SH-SY5Y (cell line): Measurements from ENCODE around the gene KLHL10.

Experiments used
- GATA2 ChIP-seq: IDR thresholded peaks from 2 replicates; pipeline ENCODE4 v1.6.1; 2011; ENCODE audit warnings: mild to moderate bottlenecking, low read depth, low read length
- GATA3 ChIP-seq: IDR thresholded peaks from 2 replicates; pipeline ENCODE4 v1.6.1; 2011; ENCODE audit warnings: low read depth, mild to moderate bottlenecking, low read length, moderate library complexity

KLHL10 gene

DNA sequence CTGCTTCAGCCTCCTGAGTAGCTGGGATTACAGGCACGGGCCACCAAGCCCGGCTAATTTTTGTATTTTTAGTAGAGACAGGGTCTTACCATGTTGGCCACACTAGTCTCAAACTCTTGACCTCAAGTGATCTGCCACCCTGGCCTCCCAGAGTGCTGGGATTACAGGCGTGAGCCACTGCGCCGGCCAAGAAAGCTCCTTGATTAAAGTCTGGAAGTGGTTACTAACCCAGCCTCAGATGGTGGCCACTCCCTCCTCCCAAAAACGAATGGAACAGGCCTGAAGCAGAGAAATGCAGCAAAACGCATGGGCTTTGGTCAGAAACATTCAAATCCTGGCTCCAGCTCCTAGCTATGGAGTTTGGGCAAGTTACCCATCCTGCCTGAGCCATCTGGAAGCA, 13.5 kb upstream of the KLHL10 start:
- no peak for TF ChIP-seq GATA3
- TF ChIP-seq GATA2 = no peak

DNA sequence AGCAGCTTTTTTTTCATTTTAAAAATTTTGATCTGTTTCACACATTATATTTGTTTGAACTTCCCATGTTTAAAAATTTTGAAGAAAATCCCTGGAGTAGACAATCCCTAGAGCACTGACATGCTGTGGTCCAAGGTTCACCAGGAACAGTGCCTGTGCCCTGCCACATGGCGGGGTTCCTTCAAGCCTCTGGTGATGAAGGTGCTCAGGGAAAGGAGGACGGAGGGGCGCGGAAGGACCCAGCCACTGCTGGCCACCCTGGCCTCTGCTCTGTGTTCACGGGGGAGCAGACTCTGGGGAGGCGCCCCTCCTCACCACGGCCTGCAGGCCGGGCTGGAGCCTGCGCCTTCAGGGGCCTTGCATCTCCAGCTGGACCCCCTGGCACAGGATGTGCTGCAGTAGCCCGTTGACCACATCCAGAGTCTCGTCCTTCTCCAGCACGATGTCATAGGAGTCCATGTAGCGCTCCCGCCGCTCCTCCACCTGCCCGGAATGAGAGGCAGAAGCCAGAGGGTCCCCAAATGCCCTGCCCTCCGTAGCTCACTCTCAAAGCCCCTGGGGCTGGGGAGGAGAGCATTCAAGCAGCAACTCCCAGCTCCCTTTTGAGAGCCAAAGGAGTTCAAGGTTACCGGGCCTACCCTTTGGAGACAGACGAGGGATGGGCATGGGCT, 12.3 kb upstream of the KLHL10 start:
- TF ChIP-seq GATA3 (no peak), GATA2 (no peak)

DNA sequence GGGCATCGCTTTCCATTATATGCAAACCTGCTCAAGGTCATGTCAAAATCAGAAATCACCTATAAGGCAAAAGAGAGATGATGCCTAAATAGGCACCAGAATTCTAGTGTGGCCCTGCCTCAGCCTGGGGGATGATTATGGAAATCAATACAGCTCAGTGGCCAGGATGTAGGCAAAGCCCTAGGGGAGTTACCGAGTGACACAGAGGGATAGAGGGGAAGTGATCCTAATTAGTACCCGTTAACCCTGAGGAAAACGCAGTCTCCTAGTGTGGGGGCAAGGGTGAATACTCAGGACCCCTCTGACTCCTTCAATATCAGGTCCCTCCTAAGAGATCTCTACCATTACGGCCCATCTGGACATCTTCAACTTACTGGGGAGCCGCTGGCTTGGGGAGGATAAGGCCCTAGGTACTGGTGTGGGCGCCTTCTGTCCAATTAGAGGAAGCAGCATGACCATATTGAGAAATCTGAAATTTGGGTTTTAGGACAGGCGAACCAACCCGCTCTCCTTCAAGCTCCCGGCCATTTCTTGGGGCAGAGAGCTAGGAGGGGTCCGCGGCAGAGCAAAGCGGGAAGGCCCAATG, 2.3 kb upstream of the KLHL10 start:
- TF ChIP-seq GATA3 (no peak), GATA2 (no peak)

DNA sequence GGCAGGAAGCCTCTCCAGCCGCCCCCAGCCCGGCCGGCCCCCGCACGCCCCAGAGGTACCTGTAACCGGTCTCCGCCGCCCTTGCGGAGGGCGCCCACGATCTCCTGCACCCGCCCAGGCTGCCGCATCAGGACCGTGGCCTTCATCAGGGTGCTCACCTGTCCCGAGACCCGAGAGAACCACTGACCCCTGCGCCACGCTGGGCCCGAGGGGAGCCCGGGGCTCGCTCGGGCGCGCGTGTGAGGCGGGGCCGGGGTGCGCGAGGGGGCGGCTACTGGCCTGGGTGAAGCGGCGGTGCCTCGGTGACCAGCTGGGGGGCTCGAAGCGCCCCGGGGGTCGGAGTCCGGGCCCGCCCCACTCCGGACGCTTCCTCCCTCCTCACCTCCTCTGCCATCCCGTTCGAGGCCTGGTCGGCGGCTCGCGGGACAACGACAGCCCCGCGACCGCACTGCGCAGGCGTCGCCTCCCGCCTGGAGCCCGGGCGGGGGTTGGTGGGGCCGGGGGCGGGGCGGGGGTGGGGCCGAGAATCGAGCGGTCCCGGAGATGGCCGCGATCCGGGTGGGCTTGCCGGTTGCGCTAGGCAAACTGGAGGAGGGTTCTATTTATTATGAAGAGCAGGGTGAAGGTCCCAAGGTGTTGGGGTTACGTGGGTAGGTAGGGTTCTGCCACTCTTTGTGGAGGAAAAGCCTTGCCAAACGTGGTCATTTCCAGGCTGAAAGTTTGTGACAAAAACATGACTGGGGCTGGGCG, 1.6 kb upstream of the KLHL10 start, which contains the start of gene NT5C3B:
NT5C3B (minus strand) TSS at position 433 of the 750 bp plus-strand sequence; CDS start at position 394, 39 bp downstream.
- TF ChIP-seq GATA2 (no peak), GATA3 (no peak)

DNA sequence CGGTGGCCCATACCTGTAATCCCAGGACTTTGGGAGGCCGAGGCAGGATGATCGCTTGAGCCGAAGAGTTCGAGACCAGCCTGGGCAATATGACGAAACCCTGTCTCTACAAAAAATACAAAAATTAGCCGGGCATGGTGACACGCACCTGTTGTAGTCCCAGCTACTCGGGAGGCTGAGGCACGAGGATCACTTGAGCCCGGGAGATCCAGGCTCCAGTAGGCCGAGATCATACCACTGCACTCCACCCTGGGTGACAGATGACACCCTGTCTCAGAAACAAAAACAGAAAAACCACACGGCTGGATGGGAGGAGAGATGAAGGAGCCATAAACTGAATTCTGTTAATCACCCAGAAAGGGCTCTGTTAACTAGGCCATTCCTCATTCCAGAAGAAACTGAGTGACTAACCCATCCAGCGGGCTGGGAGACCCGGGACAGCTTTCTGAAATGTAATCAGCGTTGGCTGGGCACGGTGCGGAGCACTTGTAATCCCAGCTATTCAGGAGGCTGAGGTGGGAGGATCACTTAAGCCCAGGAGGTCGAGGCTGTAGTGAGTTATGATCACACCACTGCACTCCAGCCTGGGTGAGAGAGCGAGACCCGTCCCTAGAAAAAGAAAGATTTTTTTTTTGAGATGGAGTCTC, 952 bp upstream of the KLHL10 start:
- TF ChIP-seq GATA3 (no peak), GATA2 (no peak)

DNA sequence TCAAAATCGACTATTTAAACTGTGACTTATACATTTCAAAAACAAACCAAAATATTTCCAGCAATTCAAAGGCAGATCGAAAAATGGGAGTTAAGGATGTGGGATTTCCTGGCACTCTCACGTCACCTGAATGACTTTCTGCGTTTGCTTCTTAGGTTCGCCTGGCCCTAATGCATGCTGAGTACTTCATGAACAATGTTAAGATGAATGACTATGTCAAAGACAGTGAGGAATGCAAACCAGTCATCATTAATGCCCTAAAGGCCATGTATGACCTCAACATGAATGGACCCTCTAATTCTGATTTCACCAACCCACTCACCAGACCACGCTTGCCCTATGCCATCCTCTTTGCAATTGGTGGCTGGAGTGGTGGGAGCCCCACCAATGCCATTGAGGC, 7.3 kb downstream of the KLHL10 start:
- TF ChIP-seq GATA3 (no peak), GATA2 (no peak)

DNA sequence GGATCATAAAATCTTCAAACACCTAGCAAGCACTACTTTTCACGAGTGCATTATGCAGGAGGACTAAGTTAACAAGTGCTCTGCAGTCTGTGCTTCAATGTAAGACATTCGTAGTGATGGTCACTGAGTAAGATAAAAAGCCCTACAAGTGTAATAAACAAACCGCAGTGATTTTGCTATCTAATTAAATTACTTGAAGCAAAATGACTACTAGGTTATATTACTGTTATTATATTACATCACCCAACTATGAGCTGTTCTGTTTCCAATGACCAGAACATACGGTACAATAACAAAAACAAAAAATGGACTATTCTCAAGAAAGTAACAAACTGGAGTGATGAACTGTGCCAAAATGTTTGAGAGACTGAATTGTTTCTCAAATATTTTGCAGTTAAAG, 11.2 kb downstream of the KLHL10 start:
- no peak for TF ChIP-seq GATA3
- no peak for TF ChIP-seq GATA2

DNA sequence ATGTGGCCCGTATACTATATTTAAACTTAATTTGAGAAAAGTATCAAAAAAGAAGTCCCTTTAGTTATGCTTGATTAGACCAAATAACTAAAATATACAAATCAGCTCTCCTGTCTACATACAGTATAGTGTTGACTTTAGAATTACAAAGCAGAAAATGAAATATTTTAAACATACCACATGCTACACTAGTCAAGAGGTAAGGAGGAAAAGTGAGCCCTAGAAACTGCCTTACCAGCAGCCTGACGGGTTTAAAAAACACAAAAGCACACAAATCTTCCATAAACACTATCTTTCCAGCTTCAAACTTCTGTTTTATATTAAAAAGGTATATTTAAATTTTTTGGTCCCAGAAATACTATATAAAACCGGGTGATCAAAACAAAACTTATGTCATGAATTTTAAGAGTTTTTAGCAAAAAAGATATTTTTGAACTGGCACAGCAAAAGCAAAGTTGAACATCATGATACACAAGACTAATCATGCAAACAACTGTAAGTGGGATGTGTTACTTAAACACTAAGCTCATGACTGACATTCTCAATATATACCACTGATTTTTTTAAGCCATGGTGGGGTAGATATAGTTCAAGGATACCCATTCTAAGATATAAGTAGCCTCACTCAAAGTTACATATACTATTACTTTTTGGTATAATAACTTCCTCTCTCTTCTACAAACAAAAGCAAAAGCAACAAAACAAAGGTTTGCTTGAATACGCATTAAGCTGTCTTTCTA, 11.8 kb downstream of the KLHL10 start:
- TF ChIP-seq GATA2 (no peak), GATA3 (no peak)

DNA sequence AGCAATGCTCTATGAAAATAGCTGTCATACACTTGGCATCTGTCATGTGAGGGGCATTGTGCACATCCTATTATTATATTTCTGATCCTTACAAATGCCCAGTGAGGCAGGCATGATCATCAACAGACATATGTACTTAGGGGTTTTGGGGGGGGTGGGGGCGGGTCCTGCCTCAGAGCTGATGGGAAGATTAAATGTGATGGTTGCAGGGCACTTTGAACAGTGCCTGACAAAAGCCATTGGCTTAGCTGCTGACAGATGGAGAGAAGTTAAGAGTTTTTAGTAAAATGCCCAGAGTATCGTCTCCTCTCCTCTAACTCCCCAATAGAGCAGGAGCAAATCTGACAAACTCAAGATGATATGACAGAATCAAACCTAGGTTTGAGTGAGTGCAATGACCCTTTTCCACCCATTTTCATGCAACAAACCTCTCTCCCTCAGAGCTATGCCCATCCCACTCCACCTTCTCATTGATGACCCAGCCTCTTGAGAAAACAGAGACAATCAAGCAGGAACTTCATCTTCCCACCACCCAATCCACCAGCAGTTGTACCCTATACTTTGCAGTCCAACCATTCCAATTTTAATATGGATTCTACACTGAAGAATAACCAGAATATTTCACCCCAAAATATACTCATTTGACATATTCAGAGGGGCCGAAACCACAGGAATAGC, 22.8 kb downstream of the KLHL10 start:
- peak; percentile 63 for TF ChIP-seq GATA2
- peak; percentile 24; the same call in 1 of the 2 replicates for TF ChIP-seq GATA3

DNA sequence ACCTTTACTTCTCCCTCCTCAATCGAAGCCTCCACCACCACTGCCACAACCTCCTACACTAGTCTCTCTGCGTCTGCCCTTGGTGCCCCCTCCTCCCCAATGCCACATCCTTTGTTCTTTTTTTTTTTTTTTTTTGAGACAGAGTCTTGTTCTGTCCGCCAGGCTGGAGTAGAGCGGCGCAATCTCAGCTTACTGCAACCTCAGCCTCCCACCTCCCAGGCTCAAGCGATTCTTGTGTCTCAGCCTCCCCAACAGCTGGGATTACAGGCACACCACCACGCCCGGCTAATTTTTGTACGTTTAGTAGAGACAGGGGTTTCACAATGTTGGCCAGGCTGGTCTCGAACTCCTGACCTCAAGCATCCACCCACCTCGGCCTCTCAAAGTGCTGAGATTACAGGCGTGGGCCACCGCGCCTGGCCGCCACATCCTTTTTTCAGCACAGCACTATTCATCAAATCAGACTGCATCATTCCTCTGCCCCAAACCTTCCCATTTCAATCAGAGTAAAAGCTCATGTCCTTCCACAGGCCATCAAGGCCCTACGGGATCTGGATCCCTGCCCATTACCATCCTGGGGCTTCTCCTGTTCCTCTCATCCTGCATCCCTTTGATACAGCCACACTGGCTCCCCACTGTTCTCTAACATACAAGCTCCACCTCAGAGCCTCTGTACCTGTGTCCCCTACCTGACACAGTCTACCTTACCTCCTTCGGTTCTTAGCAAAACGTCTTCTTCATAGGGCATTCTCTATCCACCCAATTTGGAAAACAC, 25.6 kb downstream of the KLHL10 start:
- TF ChIP-seq GATA2 (no peak), GATA3 (no peak)

DNA sequence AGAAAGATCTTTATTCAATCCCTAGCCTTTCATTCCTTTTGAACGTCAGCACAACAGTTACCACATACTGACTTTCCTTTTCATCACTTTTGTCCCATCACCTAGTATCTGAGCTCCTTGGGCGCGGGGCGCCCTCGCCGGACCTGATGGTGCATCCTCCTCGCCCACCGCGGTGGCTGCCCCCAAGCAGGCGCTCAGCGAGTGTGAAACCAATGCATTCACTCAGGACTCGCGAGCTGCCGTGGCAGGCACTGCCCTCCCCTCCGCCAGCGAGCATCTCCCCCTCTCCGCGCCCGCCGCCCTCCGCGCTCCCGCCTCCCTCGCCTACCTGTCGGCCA, 26.8 kb downstream of the KLHL10 start:
- no peak for TF ChIP-seq GATA2
- TF ChIP-seq GATA3 = no peak

DNA sequence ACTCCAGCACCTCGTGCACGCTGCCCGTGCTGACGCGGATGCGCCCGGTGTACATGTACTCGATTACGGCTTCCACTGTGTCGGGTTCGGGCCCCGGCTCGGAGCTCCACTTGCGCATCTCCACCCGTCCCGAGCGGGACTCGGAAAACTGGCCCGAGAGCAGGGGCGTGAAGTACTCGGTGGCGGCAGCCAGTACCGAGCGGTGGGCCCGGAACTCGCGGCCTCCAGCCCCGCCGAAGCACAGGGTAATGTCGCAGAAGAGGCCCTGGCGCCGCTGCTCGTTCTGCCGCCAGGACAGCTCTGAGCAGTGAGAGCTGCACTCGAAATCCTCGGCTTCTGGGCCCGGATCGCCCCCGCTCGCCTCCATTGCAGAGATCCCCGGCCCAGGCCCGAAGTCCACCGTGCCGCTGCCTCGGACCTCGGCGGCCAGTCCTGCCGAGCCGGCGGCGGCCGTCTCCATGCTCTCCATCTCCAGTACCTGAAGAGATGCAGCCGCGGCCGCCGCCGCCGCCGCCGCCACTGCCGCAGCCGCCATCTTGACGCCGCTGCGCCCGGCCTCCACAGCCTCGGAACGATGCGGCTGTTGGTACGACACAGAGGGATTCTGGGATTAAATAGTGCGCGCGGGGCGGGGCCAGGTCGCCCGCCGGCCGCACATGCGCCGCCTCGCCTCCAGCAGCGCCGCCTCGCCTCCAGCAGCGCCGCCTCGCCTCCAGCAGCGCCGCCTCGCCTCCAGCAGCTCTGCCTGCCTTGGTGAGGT, 27.4 kb downstream of the KLHL10 start, which contains the start of gene KLHL11:
KLHL11 (minus strand) TSS at position 588 of the 760 bp plus-strand sequence; CDS start at position 535, 53 bp downstream.
- TF ChIP-seq GATA2 (no peak), GATA3 (no peak)
